Measurements from ENCODE around the gene ERI3.
A peak's percentile ranks its signal among the peaks of the same experiment; 100 is the strongest.
"Not testable (repeated sequence)": the region's sequence is repeated elsewhere in the genome, so short reads cannot be mapped to it uniquely, and the experiment has no call there.

The ERI3 gene

DNA sequence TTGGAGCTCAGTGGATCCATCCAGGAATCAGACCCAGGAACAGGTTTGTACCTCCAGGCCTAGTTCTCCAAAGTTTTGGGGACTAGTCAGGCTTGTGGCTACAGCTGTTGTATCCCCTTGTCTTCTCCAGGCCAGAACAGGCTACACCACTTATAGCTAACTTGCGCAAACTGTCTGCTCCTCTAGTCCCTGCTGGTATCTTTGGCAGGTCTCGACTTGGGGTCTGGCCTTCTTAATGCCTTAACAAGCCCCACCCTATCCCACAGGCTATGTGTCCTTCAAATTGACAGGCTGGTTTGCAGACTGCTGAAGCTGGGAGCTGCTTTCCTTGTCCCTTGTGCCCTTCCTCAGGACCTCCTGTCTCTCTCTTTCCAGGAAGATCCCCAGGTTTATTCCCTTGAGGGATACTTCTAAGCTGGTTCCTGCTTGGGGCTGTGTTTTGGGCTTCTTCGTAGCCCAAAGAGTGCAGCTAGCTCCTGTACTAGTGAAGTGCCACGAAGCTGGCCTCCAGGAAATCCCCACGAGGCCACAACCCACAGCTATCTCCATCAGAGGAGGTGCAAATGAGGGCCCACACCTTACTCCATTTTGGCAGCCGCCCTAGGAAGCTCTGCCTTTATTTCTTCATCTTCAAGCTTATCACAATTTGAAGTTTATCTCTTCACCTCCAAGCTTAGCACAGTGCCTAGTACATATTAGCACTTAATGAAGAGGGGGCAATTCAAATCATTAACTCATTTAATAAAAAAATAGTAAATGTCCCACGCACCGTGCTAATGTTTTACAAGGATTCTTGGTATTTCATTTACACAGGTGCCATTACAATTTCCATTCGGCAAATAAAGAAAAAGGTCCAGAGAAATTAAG lies 142.5 kb downstream of the ERI3 start:
- in situ Hi-C loops (cut with MboI; ENCODE audit: low pct_unique_long_range_greater_than_20kb, low sequenced_read_pairs, unreplicated experiment) = no loop called here

DNA sequence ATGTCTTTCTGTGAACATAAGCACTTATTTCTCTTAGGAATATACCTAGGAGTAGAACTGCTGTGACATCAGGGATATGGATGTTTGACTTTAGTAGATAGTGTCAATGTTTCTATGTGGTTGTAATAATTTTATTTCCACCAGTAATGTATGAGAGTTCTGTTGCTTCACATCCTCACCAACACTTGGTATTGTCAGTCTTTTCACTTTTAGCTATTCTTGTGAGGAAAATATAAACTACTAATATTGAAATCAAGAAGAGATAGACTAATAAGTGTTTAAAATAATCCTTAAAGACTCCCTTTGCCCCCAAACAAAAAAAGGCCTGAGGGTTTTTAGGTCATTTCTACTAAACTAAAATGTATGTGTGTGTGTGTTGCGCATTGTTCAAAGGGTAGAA lies 144.5 kb downstream of the ERI3 start:
- no peak for DNase-seq (ENCODE audit: low spot score)
- TF ChIP-seq, protein P1, sequence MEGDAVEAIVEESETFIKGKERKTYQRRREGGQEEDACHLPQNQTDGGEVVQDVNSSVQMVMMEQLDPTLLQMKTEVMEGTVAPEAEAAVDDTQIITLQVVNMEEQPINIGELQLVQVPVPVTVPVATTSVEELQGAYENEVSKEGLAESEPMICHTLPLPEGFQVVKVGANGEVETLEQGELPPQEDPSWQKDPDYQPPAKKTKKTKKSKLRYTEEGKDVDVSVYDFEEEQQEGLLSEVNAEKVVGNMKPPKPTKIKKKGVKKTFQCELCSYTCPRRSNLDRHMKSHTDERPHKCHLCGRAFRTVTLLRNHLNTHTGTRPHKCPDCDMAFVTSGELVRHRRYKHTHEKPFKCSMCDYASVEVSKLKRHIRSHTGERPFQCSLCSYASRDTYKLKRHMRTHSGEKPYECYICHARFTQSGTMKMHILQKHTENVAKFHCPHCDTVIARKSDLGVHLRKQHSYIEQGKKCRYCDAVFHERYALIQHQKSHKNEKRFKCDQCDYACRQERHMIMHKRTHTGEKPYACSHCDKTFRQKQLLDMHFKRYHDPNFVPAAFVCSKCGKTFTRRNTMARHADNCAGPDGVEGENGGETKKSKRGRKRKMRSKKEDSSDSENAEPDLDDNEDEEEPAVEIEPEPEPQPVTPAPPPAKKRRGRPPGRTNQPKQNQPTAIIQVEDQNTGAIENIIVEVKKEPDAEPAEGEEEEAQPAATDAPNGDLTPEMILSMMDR (IDR thresholded peaks at IDR 0.05; ENCODE audit: extremely low read depth, insufficient read depth, missing control alignments) = no peak
- in situ Hi-C loops (cut with MboI; ENCODE audit: low pct_unique_long_range_greater_than_20kb, low sequenced_read_pairs, unreplicated experiment) = no loop called here

More for the DNA sequence above, 142.5 kb downstream of the ERI3 start:
- DNase-seq (ENCODE audit: low spot score) = peak; percentile 19
- TF ChIP-seq, protein P1 (IDR thresholded peaks at IDR 0.05; ENCODE audit: extremely low read depth, insufficient read depth, missing control alignments) = no peak

DNA sequence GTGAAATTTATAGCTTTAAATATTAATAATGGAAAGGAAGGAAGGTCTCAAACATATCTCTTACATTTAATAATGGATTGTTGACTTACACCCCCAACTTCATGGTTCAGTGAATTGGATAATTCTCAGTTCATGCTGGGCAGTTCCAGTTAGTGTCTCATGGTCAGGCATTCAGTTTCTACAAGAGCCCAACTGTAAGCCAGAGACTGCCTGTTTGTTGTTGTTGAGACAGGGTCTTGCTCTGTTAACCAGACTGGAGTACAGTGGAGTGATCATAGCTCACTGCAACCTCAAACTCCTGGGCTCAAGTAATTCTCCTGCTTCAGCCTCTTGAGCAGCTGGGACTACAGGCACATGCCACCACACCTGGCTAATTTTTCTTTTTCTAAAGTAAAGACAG lies 146.8 kb downstream of the ERI3 start:
- TF ChIP-seq, protein P1 (IDR thresholded peaks at IDR 0.05; ENCODE audit: extremely low read depth, insufficient read depth, missing control alignments) = no peak
- in situ Hi-C loops (cut with MboI; ENCODE audit: low pct_unique_long_range_greater_than_20kb, low sequenced_read_pairs, unreplicated experiment) = no loop called here
- no peak for DNase-seq (ENCODE audit: low spot score)

DNA sequence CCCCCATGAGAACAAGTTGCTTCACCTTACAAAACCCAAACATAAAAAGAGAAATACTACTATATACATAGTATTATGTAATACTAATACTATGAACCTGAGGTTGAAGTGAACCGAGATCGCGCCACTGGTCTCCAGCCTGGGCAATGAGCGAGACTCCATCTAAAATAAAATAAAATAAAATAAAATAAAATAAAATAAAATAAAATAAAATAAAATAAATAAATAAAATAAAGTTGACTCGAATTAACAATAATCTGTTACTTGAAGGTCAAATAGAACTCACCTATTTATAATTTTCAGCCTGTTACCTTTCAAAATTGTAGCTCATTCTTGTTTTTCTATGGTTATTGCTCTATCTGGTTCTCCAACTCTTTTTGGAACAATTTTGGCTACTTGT lies 148.5 kb downstream of the ERI3 start:
- in situ Hi-C loops (cut with MboI; ENCODE audit: low pct_unique_long_range_greater_than_20kb, low sequenced_read_pairs, unreplicated experiment); DNase-seq (ENCODE audit: low spot score): not testable (repeated sequence)

DNA sequence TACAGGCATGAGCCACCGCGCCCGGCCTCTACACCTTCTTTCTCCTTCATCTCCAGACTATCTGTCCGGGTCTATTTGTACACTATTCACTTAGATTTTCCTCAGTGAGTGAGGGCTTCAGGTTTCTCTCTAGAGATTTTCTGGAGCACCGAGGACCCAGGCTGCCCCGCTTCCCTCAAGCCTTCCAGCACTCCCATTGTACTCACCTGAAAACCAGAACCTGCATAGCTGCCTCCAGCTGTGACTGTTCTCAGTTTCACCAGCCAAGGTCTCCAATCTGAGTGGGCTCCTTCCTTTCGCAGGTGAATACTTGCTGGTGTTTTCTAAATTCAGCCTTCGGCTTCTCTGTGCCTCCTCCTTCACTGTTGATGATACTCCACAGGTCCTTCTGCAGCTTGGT lies 154.7 kb downstream of the ERI3 start:
- DNase-seq (ENCODE audit: low spot score) = no peak
- in situ Hi-C loops (cut with MboI; ENCODE audit: low pct_unique_long_range_greater_than_20kb, low sequenced_read_pairs, unreplicated experiment) = no loop called here
- TF ChIP-seq, protein P1 (IDR thresholded peaks at IDR 0.05; ENCODE audit: extremely low read depth, insufficient read depth, missing control alignments) = no peak

DNA sequence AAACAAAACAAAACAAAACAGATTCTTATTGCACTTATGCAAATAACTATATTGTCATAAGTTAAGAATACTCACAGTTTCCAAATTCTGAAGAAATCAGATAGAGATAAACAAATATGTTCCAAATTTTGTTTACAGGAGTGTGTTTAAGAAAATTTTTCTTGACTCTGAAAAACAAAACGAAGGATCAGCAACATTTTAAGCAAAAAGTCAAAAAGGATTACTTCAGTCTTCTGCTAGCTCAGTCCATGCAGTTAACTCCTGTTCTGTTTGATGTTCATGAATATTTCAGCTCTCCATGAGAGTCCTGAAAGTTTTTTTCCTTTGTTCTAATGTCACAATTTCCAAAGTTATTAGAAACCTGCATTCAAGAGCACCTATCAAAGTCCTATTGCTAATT lies 180.4 kb downstream of the ERI3 start:
- DNase-seq (ENCODE audit: low spot score) = no peak
- TF ChIP-seq, protein P1 (IDR thresholded peaks at IDR 0.05; ENCODE audit: extremely low read depth, insufficient read depth, missing control alignments) = no peak
- in situ Hi-C loops (cut with MboI; ENCODE audit: low pct_unique_long_range_greater_than_20kb, low sequenced_read_pairs, unreplicated experiment) = no loop called here

All from GM13977 (cell line).